Hindlimb muscle (tissue), 1 donor: ENCODE measurements around the gene SPECC1. TPM values are rescaled to one million over a fixed set of nuclear protein-coding genes. Genes with fewer than 3 reads are reported as not detected.
A peak's percentile ranks its signal among the peaks of the same experiment; 100 is the strongest.
"Not testable (repeated sequence)": the region's sequence is repeated elsewhere in the genome, so short reads cannot be mapped to it uniquely, and the experiment has no call there.

Experiments
- DNase-seq: peaks from one replicate; pipeline ENCODE4 v3.0.0-alpha.2; 2013
- polyA plus RNA-seq: library from polyadenylated mRNA; unstranded; fragments of 120-200 nt; gene quantifications from one replicate; pipeline ENCODE4 v1.2.1, GENCODE V29; 2013; ENCODE audit not compliant: insufficient read length

Gene SPECC1
- polyA plus RNA-seq, 1 donor: 6.9 TPM

GRCh38 chr17:20073055-20073979, 64.2 kb downstream of the SPECC1 start:
- DNase-seq: peak; percentile 32

DNA sequence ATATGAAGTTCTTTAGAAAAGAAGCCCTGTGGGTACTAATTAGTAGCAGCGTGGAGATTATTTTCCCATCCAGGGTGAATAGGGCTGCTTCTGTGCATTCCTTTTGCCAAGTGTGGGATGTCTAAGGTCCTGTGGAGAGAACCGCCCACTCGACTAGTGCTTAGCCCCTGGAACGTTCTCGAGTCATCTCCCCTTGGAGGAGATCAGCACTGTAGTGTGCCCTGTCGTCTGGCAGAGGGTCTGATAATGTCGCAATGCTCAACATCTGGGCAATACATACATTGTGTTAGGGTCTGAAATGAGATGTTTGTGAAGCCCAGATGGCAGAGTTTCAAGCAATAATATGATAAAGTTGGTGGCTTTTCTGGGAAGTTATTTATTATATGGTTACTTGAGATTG, 64.8 kb downstream of the SPECC1 start:
- DNase-seq: no peak

GRCh38 chr17:20074489-20074888, 65.3 kb downstream of the SPECC1 start:
- DNase-seq: no peak

GRCh38 chr17:20076137-20076536, 67.0 kb downstream of the SPECC1 start:
- not testable (repeated sequence) for DNase-seq

DNA sequence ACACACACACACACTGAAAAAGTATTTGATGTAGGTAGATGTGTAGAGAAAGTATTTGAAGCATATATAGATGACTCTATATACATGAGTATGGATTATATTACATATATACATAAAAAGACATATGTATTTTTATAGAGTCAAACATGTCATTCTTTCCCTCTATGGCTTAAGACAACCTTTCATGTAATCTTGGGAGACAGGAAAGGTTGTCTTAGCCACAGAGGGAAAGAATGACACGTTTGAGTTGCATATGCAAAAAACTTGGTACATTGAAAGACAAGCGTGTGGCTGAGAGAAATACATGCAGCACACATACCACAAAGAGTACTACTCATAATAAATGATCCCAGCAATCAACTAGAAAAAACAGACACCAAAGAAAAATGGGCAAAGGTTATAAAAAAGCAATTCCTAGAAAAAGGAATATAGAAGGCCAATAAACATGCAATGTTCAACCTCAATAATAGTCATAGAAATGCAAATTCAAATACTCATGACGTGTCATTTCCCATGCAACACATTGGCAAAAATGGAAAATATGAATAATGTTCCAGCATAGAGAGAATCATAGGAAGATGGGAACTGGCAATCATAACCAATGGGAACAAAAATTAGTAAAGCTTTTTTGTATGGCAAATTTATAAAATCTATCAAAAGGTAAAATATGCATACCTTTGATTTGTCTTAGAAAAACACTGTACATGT, 69.0 kb downstream of the SPECC1 start:
- DNase-seq: no peak

DNA sequence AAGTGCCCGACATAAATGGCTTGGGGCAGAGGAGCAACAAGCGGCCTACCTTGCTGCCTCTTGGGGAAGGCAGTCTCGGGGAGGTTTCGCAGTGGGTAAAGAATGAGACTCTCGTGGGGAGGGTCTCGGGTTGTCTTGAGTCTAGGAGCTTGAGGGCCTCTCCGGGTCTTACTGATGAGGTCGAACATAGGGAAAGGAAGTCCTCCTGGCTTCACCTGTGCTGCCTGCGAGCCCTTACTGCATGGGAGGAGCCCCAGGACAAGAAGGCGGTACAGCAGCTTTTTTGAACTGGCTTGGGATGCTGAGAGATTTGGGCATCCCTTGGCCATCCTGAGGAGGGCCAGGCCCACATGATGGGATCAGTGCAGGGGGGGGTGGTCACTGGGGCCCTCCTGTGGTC, 71.4 kb downstream of the SPECC1 start:
- no peak for DNase-seq

DNA sequence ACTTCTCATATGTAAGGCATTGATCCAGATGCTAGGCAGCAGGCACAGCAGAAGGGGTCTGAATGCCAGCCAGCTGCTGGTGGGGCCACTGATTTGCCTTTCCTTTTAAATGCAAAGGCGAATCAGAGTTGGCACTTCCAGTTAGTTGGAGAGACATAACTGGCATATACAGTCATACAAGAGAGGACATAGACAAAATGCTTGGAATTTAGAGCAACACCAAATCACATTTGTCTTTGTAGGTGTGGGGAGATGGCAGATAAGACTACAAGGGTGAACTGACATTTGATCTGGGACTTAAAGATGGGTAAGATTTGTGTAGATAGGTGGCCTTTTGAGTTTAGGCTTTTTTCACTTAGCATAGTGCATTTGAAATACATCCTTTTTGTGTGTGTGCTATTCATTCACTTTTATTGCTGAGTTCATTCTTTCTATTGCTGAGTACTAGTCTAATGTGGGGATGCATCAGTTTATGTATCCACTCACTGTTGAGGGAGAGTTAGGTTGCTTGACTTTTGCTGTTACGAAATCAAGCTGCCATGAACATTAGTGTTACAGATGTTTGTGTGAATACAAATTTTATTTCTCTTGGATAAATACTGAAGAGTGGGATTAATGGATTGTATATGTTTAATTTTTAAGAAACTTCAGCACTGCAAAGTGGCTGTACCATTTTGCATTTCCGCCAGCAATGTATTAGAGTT, 74.1 kb downstream of the SPECC1 start:
- DNase-seq: no peak

- DNase-seq: no peak
Measured at GRCh38 chr17:20084621-20085282, 75.6 kb downstream of the SPECC1 start.

DNA sequence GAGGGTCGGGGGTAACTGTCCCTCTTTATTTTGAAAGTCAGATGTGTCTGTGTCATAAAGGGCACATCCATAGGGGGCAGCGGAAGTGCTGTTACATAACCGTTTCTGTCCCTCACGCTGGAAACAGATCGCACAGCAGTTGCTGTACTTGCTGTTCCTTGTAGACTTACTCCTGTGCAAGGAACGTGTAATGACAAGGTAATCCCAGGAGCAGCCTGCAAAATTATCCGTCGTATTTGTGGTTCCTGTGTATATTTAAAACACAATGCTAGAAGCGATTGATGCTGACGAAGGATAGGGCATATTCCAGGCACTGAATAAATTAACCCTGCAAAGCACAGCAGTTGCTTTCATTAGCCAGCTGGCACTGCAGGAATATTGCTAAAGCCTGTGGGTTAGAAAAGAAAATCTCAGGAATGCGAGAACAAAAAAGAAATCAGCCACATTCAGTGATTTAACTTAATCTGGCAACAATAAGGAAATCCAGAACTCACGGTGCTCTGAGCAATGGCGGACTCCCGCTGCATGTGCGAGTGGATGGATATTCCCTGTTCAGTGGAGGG, 76.2 kb downstream of the SPECC1 start:
- no peak for DNase-seq

DNA sequence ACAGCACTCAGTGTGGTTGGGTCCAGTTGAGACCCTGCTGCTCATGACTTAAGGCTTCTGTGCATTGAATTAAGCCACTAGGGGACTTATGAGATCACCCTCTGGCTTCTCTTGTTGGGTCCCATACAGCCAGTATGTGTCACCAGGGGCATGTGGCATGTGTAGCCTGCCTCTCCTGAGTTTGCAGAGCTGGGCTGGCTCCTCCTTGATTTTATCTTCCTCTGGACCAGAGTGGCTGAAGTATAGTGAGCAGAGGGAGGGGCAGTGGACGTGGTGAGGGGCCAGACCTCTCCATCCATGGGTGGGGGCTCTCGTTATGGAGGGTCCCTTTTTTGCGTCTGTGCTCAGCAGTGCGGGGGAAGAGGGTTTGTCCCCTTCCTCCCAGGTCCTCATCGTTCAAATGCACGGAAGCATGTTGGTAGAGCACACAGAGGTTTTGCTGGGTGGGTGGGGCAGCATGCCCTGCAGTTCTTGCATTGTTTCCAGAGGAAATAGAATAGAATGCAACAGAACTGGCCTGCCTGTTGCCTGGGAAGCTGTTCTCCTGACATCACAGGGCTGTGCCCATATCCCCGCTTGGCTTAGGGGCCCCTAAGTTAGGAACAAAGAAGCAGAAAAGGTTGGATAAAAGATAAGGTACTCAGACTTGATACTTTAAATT, 77.4 kb downstream of the SPECC1 start:
- no peak for DNase-seq

GRCh38 chr17:20087538-20088250, 78.5 kb downstream of the SPECC1 start:
- no peak for DNase-seq

DNA sequence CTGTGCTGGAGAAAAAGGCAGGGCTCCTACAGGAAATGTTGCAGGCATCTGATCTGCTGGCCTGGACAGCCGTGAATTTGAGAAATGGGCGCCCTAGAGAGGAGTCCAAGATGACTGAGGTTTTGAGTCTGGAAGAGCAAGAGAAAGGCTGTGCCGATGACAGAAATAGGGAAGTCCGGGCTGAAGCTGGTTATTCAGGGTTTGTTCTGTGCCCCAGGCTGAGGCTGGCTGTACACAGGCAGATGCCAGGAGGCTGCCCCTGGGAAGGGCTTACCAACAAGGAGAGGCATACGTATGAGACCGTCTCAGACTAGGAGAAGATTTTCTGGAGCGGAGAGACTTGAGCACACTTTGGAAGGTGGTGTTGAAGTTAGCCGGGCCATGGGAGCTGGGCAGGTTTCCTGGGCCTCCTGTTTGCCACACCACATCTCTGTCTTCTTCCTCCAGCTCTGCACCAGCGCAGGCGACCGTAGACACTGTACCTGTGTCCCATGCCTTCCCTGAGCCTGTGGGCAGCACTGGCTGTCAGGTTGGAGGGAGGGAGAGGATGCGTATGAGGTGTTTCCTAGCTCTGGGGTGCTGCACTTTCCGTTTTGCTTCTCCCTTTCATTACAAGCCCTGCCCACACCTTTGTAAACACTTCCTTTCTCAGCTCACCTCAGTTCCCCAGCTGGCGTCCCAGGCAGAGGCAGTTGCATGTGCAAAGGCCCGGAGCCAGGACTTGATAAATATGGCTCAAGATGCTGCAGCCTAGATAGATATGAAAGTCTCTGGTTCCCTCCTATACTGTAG, 80.8 kb downstream of the SPECC1 start:
- no peak for DNase-seq

- peak; percentile 64 for DNase-seq
Measured at GRCh38 chr17:20091174-20092029, 82.2 kb downstream of the SPECC1 start.

DNA sequence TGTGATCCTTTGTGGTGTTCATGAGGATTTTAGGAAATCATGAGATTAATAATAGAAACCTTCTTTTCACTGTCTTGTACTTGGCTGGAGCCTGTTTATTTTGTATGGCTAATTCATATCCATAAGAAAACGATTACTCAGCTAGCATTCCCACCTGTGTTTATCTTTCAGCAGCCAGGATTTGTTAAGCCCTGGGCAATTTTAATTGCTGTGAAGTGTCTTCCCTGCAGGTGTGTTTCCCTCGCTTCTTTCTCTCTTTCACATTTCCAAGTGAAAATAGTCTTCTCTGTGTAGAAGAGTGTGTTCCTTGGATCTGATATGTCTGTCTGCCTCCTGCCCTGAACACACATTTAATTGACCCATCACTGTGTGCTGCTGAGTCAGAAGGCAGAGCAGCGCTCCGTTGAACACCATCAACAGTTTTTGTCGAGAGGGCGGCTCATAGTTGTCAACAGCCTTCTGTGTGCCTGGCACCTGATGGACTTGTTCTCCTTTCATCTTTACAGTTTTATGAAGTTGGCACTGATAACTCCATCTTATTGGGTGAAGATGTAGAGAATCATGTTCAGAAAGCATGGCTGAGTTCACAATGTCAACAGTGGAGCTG, 83.2 kb downstream of the SPECC1 start:
- peak; percentile 26 for DNase-seq

- DNase-seq: no peak
Measured at GRCh38 chr17:20092973-20093626, 83.9 kb downstream of the SPECC1 start.

GRCh38 chr17:20094777-20095176, 85.6 kb downstream of the SPECC1 start:
- DNase-seq: no peak

- peak; percentile 80 for DNase-seq
Measured at GRCh38 chr17:20095336-20096080, 86.3 kb downstream of the SPECC1 start.
